ENCODE measurements around the gene ZBTB20.
A peak's percentile ranks its signal among the peaks of the same experiment; 100 is the strongest.

Gene ZBTB20

DNA sequence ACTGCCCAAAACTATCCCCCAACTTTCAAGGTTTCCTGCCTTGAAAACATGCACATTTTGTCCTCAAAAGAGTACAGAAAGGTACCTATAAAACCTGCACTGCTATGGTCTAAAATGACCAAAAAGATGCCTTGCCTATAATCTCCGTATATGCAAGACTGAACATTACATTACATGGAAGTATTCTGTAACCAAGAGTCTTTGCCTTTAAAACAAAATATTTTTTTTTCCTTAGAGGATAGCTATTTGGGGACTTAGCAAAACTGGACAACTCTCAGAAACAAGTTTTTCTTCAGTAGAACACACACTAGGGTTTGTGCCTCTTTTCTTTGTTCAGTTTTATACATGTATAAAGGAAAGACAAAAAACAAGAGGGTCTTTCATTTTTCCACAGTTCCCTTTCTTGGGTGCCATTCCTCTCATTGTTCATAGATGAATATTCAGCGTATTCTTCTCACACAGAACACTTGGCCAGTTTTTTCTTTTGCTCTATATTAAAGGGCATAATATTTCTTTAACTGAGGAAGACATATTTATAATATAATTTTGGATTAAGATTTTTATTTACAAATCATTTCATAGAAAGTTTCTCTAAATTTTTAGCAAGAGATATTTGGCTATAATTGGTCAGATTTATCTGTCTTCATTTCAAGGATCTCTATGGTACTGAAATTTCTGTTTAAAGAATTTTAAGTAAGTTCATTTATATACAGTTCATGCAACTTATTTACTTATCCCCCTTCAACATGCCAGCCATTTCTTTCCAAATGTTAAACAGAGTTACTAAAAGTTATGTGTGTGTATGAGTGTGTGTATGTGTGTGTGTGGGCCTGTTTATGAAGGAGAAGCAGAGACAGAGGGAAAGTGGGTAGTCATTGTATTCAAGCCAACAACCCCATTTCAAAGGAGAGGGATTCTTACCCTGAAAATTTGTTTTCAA lies 142.6 kb downstream of the ZBTB20 start:
- H3K36me3 ChIP-seq (ENCODE audit: insufficient read depth, low read length), result no peaks in the 10 kb centered on the region
- no peak overlapping the region for H3K27ac ChIP-seq (ENCODE audit: low read length)
- no peaks in the 10 kb centered on the region for H3K27me3 ChIP-seq (ENCODE audit: insufficient read depth, low read length, poor library complexity)
- H3K79me2 ChIP-seq (ENCODE audit: insufficient read depth, low read length), result no peaks in the 10 kb centered on the region
- no peaks in the 10 kb centered on the region for H4K20me1 ChIP-seq (ENCODE audit: insufficient read depth, low read length)
- H3K9me3 ChIP-seq (ENCODE audit: insufficient read depth, low read length, severe bottlenecking), result no peaks in the 10 kb centered on the region
- TF ChIP-seq, protein P1, sequence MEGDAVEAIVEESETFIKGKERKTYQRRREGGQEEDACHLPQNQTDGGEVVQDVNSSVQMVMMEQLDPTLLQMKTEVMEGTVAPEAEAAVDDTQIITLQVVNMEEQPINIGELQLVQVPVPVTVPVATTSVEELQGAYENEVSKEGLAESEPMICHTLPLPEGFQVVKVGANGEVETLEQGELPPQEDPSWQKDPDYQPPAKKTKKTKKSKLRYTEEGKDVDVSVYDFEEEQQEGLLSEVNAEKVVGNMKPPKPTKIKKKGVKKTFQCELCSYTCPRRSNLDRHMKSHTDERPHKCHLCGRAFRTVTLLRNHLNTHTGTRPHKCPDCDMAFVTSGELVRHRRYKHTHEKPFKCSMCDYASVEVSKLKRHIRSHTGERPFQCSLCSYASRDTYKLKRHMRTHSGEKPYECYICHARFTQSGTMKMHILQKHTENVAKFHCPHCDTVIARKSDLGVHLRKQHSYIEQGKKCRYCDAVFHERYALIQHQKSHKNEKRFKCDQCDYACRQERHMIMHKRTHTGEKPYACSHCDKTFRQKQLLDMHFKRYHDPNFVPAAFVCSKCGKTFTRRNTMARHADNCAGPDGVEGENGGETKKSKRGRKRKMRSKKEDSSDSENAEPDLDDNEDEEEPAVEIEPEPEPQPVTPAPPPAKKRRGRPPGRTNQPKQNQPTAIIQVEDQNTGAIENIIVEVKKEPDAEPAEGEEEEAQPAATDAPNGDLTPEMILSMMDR (IDR thresholded peaks at IDR 0.05; ENCODE audit: borderline replicate concordance, extremely low read depth, low read length, poor library complexity, severe bottlenecking), result no peak
- TF ChIP-seq EZH2 (IDR thresholded peaks at IDR 0.05; ENCODE audit: borderline replicate concordance, low read depth, low read length, severe bottlenecking), result no peak
- no peak for ATAC-seq (ENCODE audit: insufficient read depth, low read depth)
- no peaks in the 10 kb centered on the region for H3K4me1 ChIP-seq (ENCODE audit: insufficient read depth, low read length)
- H2AFZ ChIP-seq (ENCODE audit: low read depth, low read length), result no peak overlapping the region
- no peak overlapping the region for H3K4me2 ChIP-seq (ENCODE audit: insufficient read depth, low read length)
- no peak overlapping the region for H3K4me3 ChIP-seq (ENCODE audit: low read depth in 1 of 2, low read length in 2 of 2)
- no peak overlapping the region for H3K9ac ChIP-seq (ENCODE audit: low read depth, low read length)
- no peak for DNase-seq

DNA sequence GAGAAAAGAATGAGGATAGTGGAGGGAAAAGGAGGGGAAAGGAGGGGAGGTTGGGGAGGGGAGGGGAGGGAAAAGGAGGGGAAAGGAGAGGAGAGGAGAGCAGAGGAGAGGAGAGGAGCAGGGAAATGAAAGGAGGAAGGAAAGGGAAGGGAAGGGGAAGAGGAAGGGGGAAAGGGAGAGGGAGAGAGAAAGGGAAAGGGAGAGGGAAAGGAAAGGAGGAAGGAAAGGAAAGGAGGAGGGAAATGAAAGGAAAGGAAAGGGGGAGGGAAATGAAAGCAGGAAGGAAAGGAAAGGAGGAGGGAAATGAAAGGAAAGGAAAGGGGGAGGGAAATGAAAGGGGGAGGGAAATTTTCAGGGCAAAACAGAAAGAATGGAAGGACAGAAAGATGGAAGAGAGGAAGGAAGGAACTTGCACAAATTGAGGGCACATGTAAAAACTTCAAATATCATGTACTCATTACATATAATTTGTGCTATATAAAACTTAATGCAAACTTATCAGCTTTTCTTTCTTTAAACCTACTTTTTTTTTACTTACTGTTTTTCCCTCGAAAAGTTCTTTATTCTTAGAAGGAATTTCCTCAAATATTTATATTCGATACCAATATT lies 148.0 kb downstream of the ZBTB20 start:
- H3K27me3 ChIP-seq (ENCODE audit: insufficient read depth, low read length, poor library complexity), result no peaks in the 10 kb centered on the region
- H3K4me2 ChIP-seq (ENCODE audit: insufficient read depth, low read length), result no peak overlapping the region
- H3K79me2 ChIP-seq (ENCODE audit: insufficient read depth, low read length), result no peaks in the 10 kb centered on the region
- no peaks in the 10 kb centered on the region for H3K4me1 ChIP-seq (ENCODE audit: insufficient read depth, low read length)
- ATAC-seq (ENCODE audit: insufficient read depth, low read depth) (no peak), DNase-seq (no peak)
- no peak for TF ChIP-seq EZH2 (IDR thresholded peaks at IDR 0.05; ENCODE audit: borderline replicate concordance, low read depth, low read length, severe bottlenecking)
- TF ChIP-seq, protein P1 (IDR thresholded peaks at IDR 0.05; ENCODE audit: borderline replicate concordance, extremely low read depth, low read length, poor library complexity, severe bottlenecking), result no peak
- no peak overlapping the region for H3K9ac ChIP-seq (ENCODE audit: low read depth, low read length)
- no peaks in the 10 kb centered on the region for H3K36me3 ChIP-seq (ENCODE audit: insufficient read depth, low read length)
- H3K9me3 ChIP-seq (ENCODE audit: insufficient read depth, low read length, severe bottlenecking), result no peaks in the 10 kb centered on the region
- no peak overlapping the region for H3K4me3 ChIP-seq (ENCODE audit: low read depth in 1 of 2, low read length in 2 of 2)
- H4K20me1 ChIP-seq (ENCODE audit: insufficient read depth, low read length), result no peaks in the 10 kb centered on the region
- no peak overlapping the region for H3K27ac ChIP-seq (ENCODE audit: low read length)
- no peak overlapping the region for H2AFZ ChIP-seq (ENCODE audit: low read depth, low read length)

DNA sequence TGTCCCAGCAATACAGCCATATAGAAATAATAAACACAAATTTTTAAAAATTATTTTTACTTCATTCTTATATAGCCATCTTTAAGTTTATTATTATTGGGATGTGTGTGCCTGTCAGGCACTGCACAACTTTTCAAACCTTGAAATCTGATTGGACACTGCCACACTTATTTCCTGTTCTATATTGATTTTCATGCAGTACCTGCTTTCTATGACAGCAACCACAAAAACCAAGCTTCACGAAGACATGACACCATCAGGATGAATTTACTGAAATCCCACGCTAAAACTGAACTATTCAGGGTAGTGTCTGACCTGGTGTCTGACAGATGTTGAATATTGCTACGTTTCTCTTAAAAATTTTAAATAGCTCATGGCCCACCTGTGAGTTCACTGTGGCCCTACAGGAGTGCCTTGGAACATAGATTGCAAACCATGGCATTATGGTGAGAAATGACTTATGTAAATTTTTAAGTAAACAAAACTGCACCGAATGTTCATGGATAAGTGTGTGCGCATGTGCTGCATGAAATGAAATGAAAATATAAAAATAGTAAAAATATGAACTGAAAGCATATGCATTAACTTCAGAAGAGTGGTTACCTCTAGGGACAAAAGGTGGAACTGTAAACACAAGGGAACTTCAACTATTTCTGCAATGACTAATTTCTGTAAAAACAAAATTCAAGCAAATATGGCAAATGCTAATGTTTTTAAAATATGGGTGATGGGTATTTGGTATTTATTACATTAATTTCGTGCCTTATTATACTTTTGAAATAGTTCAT lies 152.3 kb downstream of the ZBTB20 start:
- Histone ChIP-seq H3K27me3 (ENCODE audit: insufficient read depth, low read length, poor library complexity) (no peaks in the 10 kb centered on the region), H2AFZ (ENCODE audit: low read depth, low read length) (no peak overlapping the region), H3K9ac (ENCODE audit: low read depth, low read length) (no peak overlapping the region), H3K27ac (ENCODE audit: low read length) (no peak overlapping the region), H3K4me2 (ENCODE audit: insufficient read depth, low read length) (no peak overlapping the region), H3K4me1 (ENCODE audit: insufficient read depth, low read length) (no peaks in the 10 kb centered on the region), H4K20me1 (ENCODE audit: insufficient read depth, low read length) (no peaks in the 10 kb centered on the region), H3K36me3 (ENCODE audit: insufficient read depth, low read length) (no peaks in the 10 kb centered on the region), H3K79me2 (ENCODE audit: insufficient read depth, low read length) (no peaks in the 10 kb centered on the region), H3K9me3 (ENCODE audit: insufficient read depth, low read length, severe bottlenecking) (no peaks in the 10 kb centered on the region), H3K4me3 (ENCODE audit: low read depth in 1 of 2, low read length in 2 of 2) (no peak overlapping the region)
- ATAC-seq (ENCODE audit: insufficient read depth, low read depth) (peak; percentile 27; the same call in 2 of the 3 replicates), DNase-seq (peak; percentile 3)
- TF ChIP-seq EZH2 (IDR thresholded peaks at IDR 0.05; ENCODE audit: borderline replicate concordance, low read depth, low read length, severe bottlenecking), result no peak
- TF ChIP-seq, protein P1 (IDR thresholded peaks at IDR 0.05; ENCODE audit: borderline replicate concordance, extremely low read depth, low read length, poor library complexity, severe bottlenecking), result no peak

Data from DND-41 (cell line).